ENCODE measurements around the gene TMEM243.
A peak's percentile ranks its signal among the peaks of the same experiment; 100 is the strongest.

The TMEM243 gene

GRCh38 chr7:87218796-87219544 lies 562 bp downstream of the TMEM243 start:
- DNase-seq (ENCODE audit: low read depth): peak; percentile 72
- H3K4me3 ChIP-seq (replicated peaks; ENCODE audit: low read depth, low read length): peak overlapping the region; percentile 88

DNA sequence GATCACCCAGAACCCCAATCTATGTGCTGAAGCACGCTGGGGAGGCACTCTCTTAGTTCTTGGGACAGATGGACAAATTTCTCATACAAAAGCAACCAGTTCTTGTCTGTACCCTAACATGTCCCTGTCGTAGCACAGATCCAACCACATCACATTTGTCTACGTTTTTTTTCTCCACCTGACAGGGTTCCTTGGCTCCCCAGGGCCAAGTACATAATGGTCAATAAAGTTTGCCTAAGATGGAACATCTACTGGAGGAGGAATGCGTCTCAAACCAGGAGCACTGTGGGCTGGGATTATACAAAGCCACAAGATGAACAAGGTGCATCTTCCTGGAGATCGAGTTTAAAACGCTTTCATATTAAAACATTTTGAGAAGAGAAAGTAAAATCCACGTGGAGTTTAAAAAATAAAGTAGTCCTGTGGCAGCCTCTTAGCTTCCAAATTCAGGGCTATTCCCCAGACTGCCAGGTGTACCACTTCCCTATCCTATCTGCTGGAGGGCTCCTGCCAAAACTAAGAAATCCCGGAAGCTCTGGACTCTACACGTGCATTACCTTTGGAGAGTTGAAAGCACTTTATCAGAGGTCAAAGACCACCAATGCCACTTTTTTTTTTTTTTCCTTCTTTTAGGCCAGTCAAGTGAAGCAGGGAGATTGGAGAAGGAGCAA lies 1.4 kb downstream of the TMEM243 start:
- no peak for DNase-seq (ENCODE audit: low read depth)
- no peak for TF ChIP-seq CTCF (IDR thresholded peaks at IDR 0.05; ENCODE audit: low read length, missing control alignments)
- H3K4me3 ChIP-seq (replicated peaks; ENCODE audit: low read depth, low read length): peak overlapping the region; percentile 88

More at GRCh38 chr7:87218796-87219544, 562 bp downstream of the TMEM243 start:
- peak; percentile 17 for TF ChIP-seq CTCF (IDR thresholded peaks at IDR 0.05; ENCODE audit: low read length, missing control alignments)

DNA sequence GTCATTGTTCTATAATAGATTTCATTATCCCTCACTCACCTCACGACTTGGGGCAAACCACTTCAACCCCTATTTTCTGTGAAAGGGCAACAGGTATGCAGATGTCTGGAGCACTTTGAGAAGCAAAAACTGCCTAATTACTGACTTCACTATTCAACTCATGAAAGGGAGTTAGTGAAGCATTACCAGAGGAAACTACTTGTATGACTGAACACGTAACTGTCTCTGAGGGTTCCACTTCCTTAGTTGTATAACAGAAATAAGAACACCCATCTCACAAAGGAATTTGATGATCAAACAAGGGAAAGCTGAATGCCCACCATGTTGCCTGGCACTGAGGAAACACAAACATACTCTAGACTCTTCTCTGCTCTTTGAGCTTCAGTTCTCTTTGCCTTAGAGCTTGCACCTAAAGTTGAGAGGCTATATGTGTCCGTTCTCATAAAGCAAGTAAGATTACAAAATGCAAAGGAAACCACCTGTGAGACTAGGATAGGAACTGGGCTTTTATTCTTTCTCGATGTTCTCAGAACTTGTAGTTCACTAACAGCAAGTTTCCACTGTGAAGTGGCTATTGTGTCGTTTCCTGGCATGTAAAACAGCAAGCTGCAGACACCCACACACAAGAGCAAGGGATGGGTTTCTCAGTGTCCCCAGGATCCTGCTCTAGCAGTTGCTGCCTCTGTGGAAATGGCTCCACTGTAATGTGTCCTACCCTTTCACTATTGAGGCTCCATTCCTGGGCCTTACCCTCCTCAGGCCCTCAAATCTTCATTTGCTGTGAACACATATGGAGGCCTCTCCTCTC lies 2.6 kb downstream of the TMEM243 start:
- DNase-seq (ENCODE audit: low read depth): no peak
- H3K4me3 ChIP-seq (replicated peaks; ENCODE audit: low read depth, low read length): no peak overlapping the region
- no peak for TF ChIP-seq CTCF (IDR thresholded peaks at IDR 0.05; ENCODE audit: low read length, missing control alignments)

DNA sequence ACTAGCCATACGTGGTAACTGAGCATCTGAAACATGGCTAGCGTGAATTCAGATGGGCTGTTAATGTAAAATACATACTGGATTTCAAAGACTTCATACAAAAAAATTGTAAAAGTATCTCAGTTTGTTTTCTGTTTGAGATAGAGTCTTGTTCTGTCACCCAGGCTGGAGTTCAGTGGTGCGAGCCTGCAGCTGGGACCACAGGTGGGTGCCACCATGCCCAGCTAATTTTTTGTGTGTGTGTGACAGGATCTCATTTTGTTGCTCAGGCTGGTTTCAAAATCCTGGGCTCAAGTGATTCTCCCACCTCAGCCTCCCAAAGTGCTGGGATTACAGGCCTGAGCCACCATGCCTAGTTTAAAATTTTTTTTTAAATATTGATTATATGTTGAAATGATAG lies 4.5 kb downstream of the TMEM243 start:
- TF ChIP-seq CTCF (IDR thresholded peaks at IDR 0.05; ENCODE audit: low read length, missing control alignments): no peak
- H3K4me3 ChIP-seq (replicated peaks; ENCODE audit: low read depth, low read length): no peak overlapping the region
- no peak for DNase-seq (ENCODE audit: low read depth)

GRCh38 chr7:87213811-87214210 lies 5.7 kb downstream of the TMEM243 start:
- no peak for DNase-seq (ENCODE audit: low read depth)
- H3K4me3 ChIP-seq (replicated peaks; ENCODE audit: low read depth, low read length): no peak overlapping the region

GRCh38 chr7:87213252-87213651 lies 6.3 kb downstream of the TMEM243 start:
- TF ChIP-seq CTCF (IDR thresholded peaks at IDR 0.05; ENCODE audit: low read length, missing control alignments): no peak
- DNase-seq (ENCODE audit: low read depth): no peak
- H3K4me3 ChIP-seq (replicated peaks; ENCODE audit: low read depth, low read length): no peak overlapping the region

More at GRCh38 chr7:87213811-87214210, 5.7 kb downstream of the TMEM243 start:
- no peak for TF ChIP-seq CTCF (IDR thresholded peaks at IDR 0.05; ENCODE audit: low read length, missing control alignments)

Measured in fibroblast of pulmonary artery (primary cell).